HG02885 (cell line): ENCODE measurements around the gene IL15RA.
"Not testable (repeated sequence)": the region's sequence is repeated elsewhere in the genome, so short reads cannot be mapped to it uniquely, and the experiment has no call there.

ENCODE experiments used
- ATAC-seq: cut with Tn5 transposase; IDR thresholded peaks from one replicate; pipeline ENCODE4 v1.9.1; 2021; ENCODE audit warnings: mild to moderate bottlenecking; ENCODE audit not compliant: unreplicated experiment, poor library complexity

Gene IL15RA

GRCh38 chr10:5953676-5954075, 23.7 kb downstream of the IL15RA start:
- ATAC-seq = no peak

- no peak for ATAC-seq
These were observed 24.5 kb downstream of the IL15RA start for GRCh38 chr10:5952731-5953385.

- ATAC-seq = no peak
These were observed 25.5 kb downstream of the IL15RA start for GRCh38 chr10:5951721-5952407.

- ATAC-seq = no peak
These were observed 26.1 kb downstream of the IL15RA start for GRCh38 chr10:5951167-5951711.

- ATAC-seq = no peak
These were observed 28.2 kb downstream of the IL15RA start for GRCh38 chr10:5949009-5949759.

- no peak for ATAC-seq
These were observed 29.1 kb downstream of the IL15RA start for GRCh38 chr10:5948208-5948585.

- no peak for ATAC-seq
These were observed 29.7 kb downstream of the IL15RA start for GRCh38 chr10:5947471-5948207.

GRCh38 chr10:5946786-5947185, 30.6 kb downstream of the IL15RA start:
- no peak for ATAC-seq

- not testable (repeated sequence) for ATAC-seq
These were observed 30.9 kb downstream of the IL15RA start for GRCh38 chr10:5946419-5946775.

GRCh38 chr10:5945561-5946418, 31.6 kb downstream of the IL15RA start:
- ATAC-seq = no peak

- ATAC-seq = no peak
These were observed 32.2 kb downstream of the IL15RA start for GRCh38 chr10:5945190-5945509.

GRCh38 chr10:5944389-5945189, 32.8 kb downstream of the IL15RA start:
- no peak for ATAC-seq

GRCh38 chr10:5943536-5943935, 33.8 kb downstream of the IL15RA start:
- ATAC-seq = no peak

- no peak for ATAC-seq
These were observed 34.9 kb downstream of the IL15RA start for GRCh38 chr10:5942474-5942873.

- no peak for ATAC-seq
These were observed 35.3 kb downstream of the IL15RA start for GRCh38 chr10:5942001-5942400.

- no peak for ATAC-seq
These were observed 35.8 kb downstream of the IL15RA start for GRCh38 chr10:5941579-5941978.

GRCh38 chr10:5940807-5941218, 36.5 kb downstream of the IL15RA start:
- no peak for ATAC-seq

- no peak for ATAC-seq
These were observed 39.1 kb downstream of the IL15RA start for GRCh38 chr10:5938291-5938690.

- ATAC-seq = no peak
These were observed 40.3 kb downstream of the IL15RA start for GRCh38 chr10:5937016-5937415.
